HepG2 (cell line): ENCODE data around the gene SLC29A3. TPM values are rescaled to one million over a fixed set of nuclear protein-coding genes. Genes with fewer than 3 reads are reported as not detected.

Source experiments
- ATAC-seq: fragments of 200-7000 bp; cut with Tn5 transposase; 3 replicates; pipeline ENCODE4 v1.9.1; 2020; ENCODE audit warnings: mild to moderate bottlenecking, moderate library complexity
- BruUV-seq: library from RNA; stranded (reverse); fragments of 400-500 nt; replicated peaks from 2 replicates; lab custom pipeline; 2021; lab: Mats Ljungman, UMichigan
- CTCF ChIA-PET: fragments of 300-600 bp; formaldehyde crosslinking; extraction: SDS; loops from one replicate; lab custom pipeline; 2021; ENCODE audit warnings: low total read pairs, inconsistent platforms, low intra/inter-chr PET ratio; lab: Yijun Ruan, JAX
- POLR2A ChIA-PET: fragments of 350-600 bp; sonication (Branson Sonifier 250); formaldehyde crosslinking; loops from one replicate; lab custom pipeline; 2020; ENCODE audit warnings: antibody characterized with exemption, inconsistent platforms; lab: Yijun Ruan, JAX
- DNase-seq: peaks from one replicate; pipeline ENCODE4 v3.0.0-alpha.2; 2015; ENCODE audit warnings: low spot score
- FAIRE-seq: peaks from 3 replicates; lab custom pipeline; 2011; peaks lifted over from hg19 to GRCh38; lab: Jason Lieb, UNC
- H2AFZ ChIP-seq: one replicate; pipeline ENCODE4 v1.6.1; 2011; ENCODE audit warnings: low read length, inconsistent platforms
- H3K27ac ChIP-seq: fragments of 300-600 bp; 3 replicates; pipeline ENCODE4 v1.8.0; 2011; ENCODE audit warnings: mixed run types, mild to moderate bottlenecking, mixed read lengths, low read length, inconsistent platforms; ENCODE audit not compliant: insufficient read depth; ENCODE audit errors: extremely low read length
- H3K27me3 ChIP-seq, 2 experiments: fragments of 200-600 bp in 1 of 2; 2 replicates in 1 of 2; 3 replicates in 1 of 2; pipeline versions ENCODE4 v1.6.0 to v1.8.0; 2011; ENCODE audit warnings: low read length in 2 of 2, mild to moderate bottlenecking in 2 of 2, moderate library complexity in 2 of 2, inconsistent platforms in 1 of 2; ENCODE audit not compliant: insufficient read depth in 2 of 2, control insufficient read depth in 1 of 2
- H3K36me3 ChIP-seq, 2 experiments: fragments of 200-600 bp in 1 of 2; replicated peaks in 1 of 2; 2 replicates in 1 of 2; 3 replicates in 1 of 2; pipeline versions ENCODE4 v1.5.1 to v1.8.0; 2011; ENCODE audit warnings: low read length in 2 of 2, inconsistent platforms in 1 of 2; ENCODE audit not compliant: insufficient read depth in 2 of 2, control insufficient read depth in 1 of 2
- H3K4me1 ChIP-seq: 2 replicates; pipeline ENCODE4 v1.5.1; 2012; ENCODE audit warnings: low read length, inconsistent platforms; ENCODE audit not compliant: insufficient read depth
- H3K4me2 ChIP-seq: 2 replicates; pipeline ENCODE4 v1.6.0; 2011; ENCODE audit warnings: low read depth, low read length, inconsistent platforms
- H3K4me3 ChIP-seq, 3 experiments: fragments of 200-600 bp in 1 of 3; sonication (generic), shearing (Covaris generic) in 1 of 3; replicated peaks in 1 of 3; 2 replicates each; pipeline ENCODE4 v1.5.1; 2011 to 2016; ENCODE audit warnings: low read length in 3 of 3, inconsistent platforms in 2 of 3, low read depth in 2 of 3, mild to moderate bottlenecking in 2 of 3, control low read depth in 1 of 3, mixed read lengths in 1 of 3; ENCODE audit not compliant: insufficient read depth in 1 of 3
- H3K79me2 ChIP-seq: one replicate; pipeline ENCODE4 v1.6.1; 2011; ENCODE audit warnings: low read length, inconsistent platforms; ENCODE audit not compliant: insufficient read depth
- H3K9ac ChIP-seq: 2 replicates; pipeline ENCODE4 v1.6.0; 2011; ENCODE audit warnings: mild to moderate bottlenecking, low read depth, low read length, inconsistent platforms; ENCODE audit not compliant: insufficient read depth
- H3K9me3 ChIP-seq: 2 replicates; pipeline ENCODE4 v1.5.1; 2012; ENCODE audit warnings: mild to moderate bottlenecking, low read length
- H4K20me1 ChIP-seq: 2 replicates; pipeline ENCODE4 v1.6.0; 2011; ENCODE audit warnings: inconsistent platforms, mild to moderate bottlenecking, low read length, moderate library complexity; ENCODE audit not compliant: insufficient read depth
- ZNF33B ChIP-seq: sonication (generic); formaldehyde crosslinking; IDR thresholded peaks from 2 replicates; pipeline ENCODE4 v1.5.1; 2020; ENCODE audit warnings: mild to moderate bottlenecking, missing genetic modification reagents
- ZNF687 ChIP-seq: sonication (generic); formaldehyde crosslinking; IDR thresholded peaks from 2 replicates; pipeline ENCODE4 v1.5.1; 2020; ENCODE audit warnings: mild to moderate bottlenecking, missing genetic modification reagents, moderate library complexity
- ZNF773 ChIP-seq: sonication (generic); formaldehyde crosslinking; IDR thresholded peaks from 2 replicates; pipeline ENCODE4 v1.4.0; 2020; ENCODE audit warnings: missing genetic modification reagents, borderline replicate concordance
- WGBS: methylation state at CpG from one replicate; pipeline ENCODE4 v1.1.6; 2017; ENCODE audit warnings: low lambda C conversion rate; 5-methylcytosine and 5-hydroxymethylcytosine counted together
- in situ Hi-C: cut with HindIII; loops from 2 replicates; pipeline ENCODE4 v1.10.0; 2017; ENCODE audit warnings: low pct_unique_long_range_greater_than_20kb; ENCODE audit not compliant: extremely low pct_ligation_motif_present
- intact Hi-C: fragments of 100-400 bp; cut with micrococcal nuclease; formaldehyde crosslinking; loops from one replicate; pipeline ENCODE4 v1.10.0; 2022; ENCODE audit not compliant: unreplicated experiment
- polyA plus RNA-seq, 8 experiments: library from polyadenylated mRNA; depleted of rRNA in 3 of 8; stranded (reverse) in 7 of 8; unstranded in 1 of 8; fragments of >200 nt; fragmentation: Illumina TruSeq in 4 of 8; extraction: Trizol in 4 of 8; gene quantifications; 2 replicates each; pipeline versions ENCODE4 v1.2.1 to v1.2.3, GENCODE V29; 2011 to 2016; ENCODE audit warnings: low read depth in 4 of 8, missing spikeins in 1 of 8, mixed read lengths in 1 of 8; ENCODE audit not compliant: insufficient read depth in 1 of 8
- total RNA-seq, 5 experiments: library from RNA; depleted of rRNA; stranded (reverse); fragments of >200 nt; fragmentation: Illumina TruSeq; extraction: Trizol; gene quantifications; 2 replicates each; pipeline ENCODE4 v1.2.3, GENCODE V29; 2016; ENCODE audit warnings: low read depth in 1 of 5

SLC29A3 gene
- total and polyA plus RNA-seq, 2 of the 13 experiments (the other 11 are each of a cell fraction or from before 2014, with no cell fraction given): 8.6 to 11.8 TPM

GRCh38 chr10:71337219-71337701 lies 18.2 kb downstream of the SLC29A3 start:
- in situ Hi-C loops (loop anchor here (25.0 kb wide), 1 partner anchor 700 kb away; no protein-coding TSS in a partner anchor), intact Hi-C loops (no loop called here)
- Histone ChIP-seq H3K27ac (peak overlapping the region; percentile 38), H3K4me2 (no peak overlapping the region), H3K4me3 (no peak overlapping the region), H3K4me1 (peaks cover 97% of the 10 kb centered on the region), H2AFZ (no peak overlapping the region), H3K79me2 (peaks cover 9% of the 10 kb centered on the region), H4K20me1 (no peaks in the 10 kb centered on the region), H3K9ac (no peak overlapping the region), H3K36me3 (peaks cover 0 to 14% of the 10 kb centered on the region in 2 experiments; a peak in 4 of 5 replicates), H3K9me3 (no peaks in the 10 kb centered on the region), H3K27me3 (no peaks in the 10 kb centered on the region)
- POLR2A ChIA-PET: interaction anchor here (0.5 to 16.7 kb wide), 3 partner anchors 11 to 640 kb away, joined by 3 to 210 read pairs (median 72); partner anchors contain the start of gene SLC29A3
- no peak for TF ChIP-seq ZNF773 (CRISPR knock-in tag)
- TF ChIP-seq ZNF687: peak; percentile 23; the same call in 1 of the 2 replicates
- TF ChIP-seq ZNF33B (CRISPR knock-in tag): no peak
- no TSS peak for BruUV-seq
- DNase-seq (no peak), ATAC-seq (no peak), FAIRE-seq (no peak)
- CTCF ChIA-PET: no interaction called here
- WGBS: 97% methylated on average over 12 of the region's 13 CpGs
